Lung (tissue), 12 donors: ENCODE data around the gene RALGAPA1. TPM values are rescaled to one million over a fixed set of nuclear protein-coding genes. Genes with fewer than 3 reads are reported as not detected.
"Not testable (repeated sequence)": the region's sequence is repeated elsewhere in the genome, so short reads cannot be mapped to it uniquely, and the experiment has no call there.

Experiments used
- ATAC-seq: fragments of 200-7000 bp; cut with Tn5 transposase; one replicate; pipeline ENCODE4 v1.9.1; 2020; ENCODE audit warnings: moderate number of reproducible peaks; ENCODE audit not compliant: insufficient read depth, low FRiP score
- DNase-seq, 3 donors: peaks; one replicate each; pipeline ENCODE4 v3.0.0-alpha.2; 2013 to 2017
- H3K27ac ChIP-seq, 2 donors: one replicate each; pipeline ENCODE4 v1.5.1; 2013; ENCODE audit warnings: mild to moderate bottlenecking in 2 of 2, moderate library complexity in 2 of 2, control low read depth in 1 of 2, inconsistent platforms in 1 of 2, low read depth in 1 of 2, low read length in 1 of 2
- H3K27me3 ChIP-seq, 3 donors: one replicate each; pipeline ENCODE4 v1.5.1; 2013; ENCODE audit warnings: low read length in 2 of 3; ENCODE audit not compliant: control insufficient read depth in 3 of 3, insufficient read depth in 3 of 3
- H3K36me3 ChIP-seq, 4 donors: one replicate each; pipeline ENCODE4 v1.5.1; 2013; ENCODE audit warnings: low read length in 4 of 4, mild to moderate bottlenecking in 1 of 4, moderate library complexity in 1 of 4; ENCODE audit not compliant: control insufficient read depth in 4 of 4, insufficient read depth in 4 of 4
- H3K4me1 ChIP-seq, 5 donors: one replicate each; pipeline ENCODE4 v1.5.1; 2013; ENCODE audit warnings: low read length in 5 of 5, mild to moderate bottlenecking in 2 of 5, moderate library complexity in 1 of 5; ENCODE audit not compliant: control insufficient read depth in 5 of 5, insufficient read depth in 5 of 5
- H3K4me3 ChIP-seq: one replicate; pipeline ENCODE4 v1.5.1; 2013; ENCODE audit warnings: mild to moderate bottlenecking, control low read depth, moderate library complexity
- H3K9ac ChIP-seq, 2 donors: one replicate each; pipeline ENCODE4 v1.5.1; 2013; ENCODE audit warnings: low read length in 2 of 2, control low read depth in 1 of 2; ENCODE audit not compliant: insufficient read depth in 1 of 2
- H3K9me3 ChIP-seq, 4 donors: one replicate each; pipeline ENCODE4 v1.5.1; 2013; ENCODE audit warnings: low read length in 3 of 4, mild to moderate bottlenecking in 1 of 4, moderate library complexity in 1 of 4; ENCODE audit not compliant: control insufficient read depth in 4 of 4, insufficient read depth in 3 of 4
- WGBS, 2 donors: extraction: QIAGEN DNeasy Blood & Tissue Kit; methylation state at CpG; one replicate each; pipeline ENCODE4 v1.1.7; 2013; 5-methylcytosine and 5-hydroxymethylcytosine counted together
- polyA plus RNA-seq, 2 donors: library from polyadenylated mRNA; stranded (reverse); fragments of 200-250 nt; gene quantifications; one replicate each; pipeline ENCODE4 v1.2.1, GENCODE V29; 2013
- total RNA-seq, 2 donors: library from RNA; depleted of rRNA in 1 of 2; stranded (reverse); fragments of >200 nt in 1 of 2; gene quantifications; one replicate each; pipeline ENCODE4 v1.2.1, GENCODE V29; 2014 to 2021
- TF ChIP-seq, protein P1 (sequence below): IDR thresholded peaks from 2 replicates; pipeline ENCODE4 v1.5.1; 2012; ENCODE audit warnings: mild to moderate bottlenecking; ENCODE audit errors: control extremely low read depth, extremely low read depth
- donor health status: control.
- donor health status: control.
- donor health status: Bipolar disorder and iron deficiency.
- donor health status: healthy.
- donor health status: DM: yes; HTN: yes; CAD: no.

RALGAPA1 gene
- total and polyA plus RNA-seq, 4 donors = 9.4 to 188 (median 44.9) TPM

DNA sequence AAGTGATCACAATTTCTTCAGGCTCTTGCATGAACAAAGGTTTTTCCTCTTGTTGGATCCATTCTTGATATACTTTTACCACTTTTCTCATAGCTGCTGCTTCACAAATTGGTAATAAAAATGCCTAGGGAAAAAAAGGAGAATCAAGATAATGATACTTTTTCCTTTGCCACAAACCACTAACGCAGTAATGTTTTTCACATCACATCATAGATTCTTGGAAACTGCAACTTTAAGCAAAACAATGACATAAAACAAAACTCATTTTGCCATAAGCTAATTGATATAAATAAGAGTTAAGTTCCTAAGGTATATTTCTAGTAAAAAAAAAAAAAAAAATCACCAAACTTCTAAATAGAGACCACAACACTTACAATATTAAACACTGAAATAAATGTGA lies 66.7 kb downstream of the RALGAPA1 start:
- Histone ChIP-seq H3K4me1 (peaks cover 0 to 3% (median 0%) of the 10 kb centered on the region in 5 donors), H3K9me3 (no peaks in the 10 kb centered on the region), H3K4me3 (no peak overlapping the region), H3K36me3 (peaks cover 0 to 10% (median 5%) of the 10 kb centered on the region in 4 donors), H3K9ac (no peak overlapping the region), H3K27me3 (no peaks in the 10 kb centered on the region), H3K27ac (no peak overlapping the region)
- 96% methylated on average over 1 of the region's 1 CpG for WGBS, 2 donors
- no peak for ATAC-seq
- TF ChIP-seq, protein P1, sequence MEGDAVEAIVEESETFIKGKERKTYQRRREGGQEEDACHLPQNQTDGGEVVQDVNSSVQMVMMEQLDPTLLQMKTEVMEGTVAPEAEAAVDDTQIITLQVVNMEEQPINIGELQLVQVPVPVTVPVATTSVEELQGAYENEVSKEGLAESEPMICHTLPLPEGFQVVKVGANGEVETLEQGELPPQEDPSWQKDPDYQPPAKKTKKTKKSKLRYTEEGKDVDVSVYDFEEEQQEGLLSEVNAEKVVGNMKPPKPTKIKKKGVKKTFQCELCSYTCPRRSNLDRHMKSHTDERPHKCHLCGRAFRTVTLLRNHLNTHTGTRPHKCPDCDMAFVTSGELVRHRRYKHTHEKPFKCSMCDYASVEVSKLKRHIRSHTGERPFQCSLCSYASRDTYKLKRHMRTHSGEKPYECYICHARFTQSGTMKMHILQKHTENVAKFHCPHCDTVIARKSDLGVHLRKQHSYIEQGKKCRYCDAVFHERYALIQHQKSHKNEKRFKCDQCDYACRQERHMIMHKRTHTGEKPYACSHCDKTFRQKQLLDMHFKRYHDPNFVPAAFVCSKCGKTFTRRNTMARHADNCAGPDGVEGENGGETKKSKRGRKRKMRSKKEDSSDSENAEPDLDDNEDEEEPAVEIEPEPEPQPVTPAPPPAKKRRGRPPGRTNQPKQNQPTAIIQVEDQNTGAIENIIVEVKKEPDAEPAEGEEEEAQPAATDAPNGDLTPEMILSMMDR = no peak
- DNase-seq = no peak

DNA sequence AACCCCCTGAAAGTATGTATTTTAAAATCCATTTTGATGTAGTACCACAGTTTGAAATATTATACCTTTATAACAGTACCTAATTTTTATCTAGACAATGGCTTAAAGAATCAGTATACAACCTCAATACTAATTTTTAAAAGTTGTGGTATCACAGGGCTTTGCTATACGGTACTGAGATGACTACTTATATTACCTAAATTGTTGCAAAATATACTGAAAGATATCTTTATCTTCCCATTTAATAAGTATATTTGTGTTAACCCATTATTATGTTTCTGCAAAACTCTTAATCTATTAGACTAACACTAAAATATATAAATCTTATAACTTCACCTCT lies 67.1 kb downstream of the RALGAPA1 start:
- DNase-seq (no peak), ATAC-seq (no peak)
- TF ChIP-seq, protein P1 = no peak
- Histone ChIP-seq H3K9me3 (no peaks in the 10 kb centered on the region), H3K4me3 (no peak overlapping the region), H3K27me3 (no peaks in the 10 kb centered on the region), H3K9ac (no peak overlapping the region), H3K36me3 (peaks cover 0 to 10% (median 6%) of the 10 kb centered on the region in 4 donors), H3K27ac (no peak overlapping the region), H3K4me1 (no peaks in the 10 kb centered on the region)
- WGBS, 2 donors = 93% methylated on average over 1 of the region's 1 CpG

DNA sequence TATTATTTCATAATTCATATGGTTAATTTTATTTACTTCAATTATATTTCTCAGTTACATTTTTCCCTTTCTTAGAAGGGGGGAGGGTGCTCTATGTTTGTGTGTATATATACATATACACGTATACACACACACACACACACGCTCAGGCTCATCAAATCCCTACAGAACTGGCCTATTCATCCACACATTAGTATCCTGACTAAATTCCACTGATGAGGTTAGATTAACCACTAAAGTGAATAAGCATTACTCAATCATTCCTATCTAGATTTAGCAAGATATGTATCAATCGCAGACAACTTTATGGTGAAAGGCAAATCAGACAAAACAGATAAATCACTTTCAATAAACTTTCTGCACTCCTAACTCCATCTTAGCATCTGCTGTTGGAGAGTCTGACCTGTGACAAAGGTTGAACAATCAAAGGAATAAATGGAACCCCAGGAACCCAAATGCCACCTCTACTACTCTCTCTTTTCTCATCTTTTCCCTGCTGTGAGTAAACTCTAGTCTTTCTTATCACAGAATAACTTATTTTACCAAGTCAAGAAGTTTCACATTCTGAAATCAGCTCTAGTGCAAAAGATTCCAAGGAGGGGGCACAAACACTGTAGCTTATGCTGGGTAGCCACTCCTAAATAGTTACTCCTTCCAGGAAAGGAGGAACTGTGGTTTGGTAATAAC lies 67.6 kb downstream of the RALGAPA1 start:
- no peak overlapping the region for H3K27ac ChIP-seq
- ATAC-seq (no peak), DNase-seq (no peak)
- H3K27me3 ChIP-seq = no peaks in the 10 kb centered on the region
- no peak overlapping the region for H3K9ac ChIP-seq
- no peaks in the 10 kb centered on the region for H3K9me3 ChIP-seq
- no peak overlapping the region for H3K4me3 ChIP-seq
- 92 to 97% methylated on average over 3 of the region's 3 CpGs for WGBS, 2 donors
- TF ChIP-seq, protein P1 = no peak
- peaks cover 0 to 10% (median 6%) of the 10 kb centered on the region in 4 donors for H3K36me3 ChIP-seq
- H3K4me1 ChIP-seq = no peaks in the 10 kb centered on the region

DNA sequence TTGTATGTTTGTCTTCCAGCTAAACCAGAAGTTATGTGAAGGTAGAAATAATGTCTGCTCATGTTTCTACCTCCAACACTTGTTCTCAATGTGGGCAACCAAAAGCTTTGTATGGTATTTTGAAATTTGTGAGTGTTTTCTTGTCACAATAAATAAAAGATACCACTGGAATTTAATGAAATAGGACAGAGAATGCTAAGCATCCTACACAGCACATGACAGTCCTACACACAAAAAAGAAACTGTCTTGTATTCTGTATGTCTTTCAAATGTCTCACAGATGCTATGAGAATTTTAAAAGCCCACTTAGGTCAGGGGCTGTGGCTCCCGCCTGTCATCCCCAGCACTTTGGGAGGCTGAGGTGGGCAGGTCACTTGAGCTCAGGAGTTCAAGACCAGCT lies 68.9 kb downstream of the RALGAPA1 start:
- 94 to 95% methylated on average over 1 of the region's 1 CpG for WGBS, 2 donors
- no peak overlapping the region for H3K9ac ChIP-seq

DNA sequence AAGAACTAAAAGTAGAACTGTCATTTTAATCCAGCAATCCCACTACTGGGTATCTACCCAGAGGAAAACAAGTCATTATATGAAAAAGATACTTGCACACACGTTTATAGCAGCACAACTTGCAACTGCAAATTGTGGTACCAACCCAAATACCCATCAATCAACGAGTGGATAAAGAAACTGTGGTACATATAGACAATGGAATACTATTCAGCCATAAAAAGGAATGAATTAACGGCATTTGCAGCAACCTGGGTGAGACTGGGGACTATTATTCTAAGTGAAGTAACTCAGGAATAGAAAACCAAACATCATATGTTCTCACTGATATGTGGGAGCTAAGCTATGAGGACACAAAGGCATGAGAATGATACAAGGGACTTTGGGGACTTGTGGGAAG lies 73.9 kb downstream of the RALGAPA1 start:
- H3K27ac ChIP-seq, ATAC-seq, H3K4me3 ChIP-seq, DNase-seq, H3K9me3 ChIP-seq, H3K4me1 ChIP-seq, H3K27me3 ChIP-seq, H3K9ac ChIP-seq: not testable (repeated sequence)
- WGBS, 2 donors = 94 to 97% methylated on average over 3 of the region's 3 CpGs
- H3K36me3 ChIP-seq = peaks cover 3 to 11% (median 4%) of the 10 kb centered on the region in 4 donors

More for the DNA sequence above, 68.9 kb downstream of the RALGAPA1 start:
- peaks cover 1 to 15% (median 6%) of the 10 kb centered on the region in 4 donors for H3K36me3 ChIP-seq
- no peak overlapping the region for H3K27ac ChIP-seq
- no peaks in the 10 kb centered on the region for H3K4me1 ChIP-seq
- no peaks in the 10 kb centered on the region for H3K27me3 ChIP-seq
- ATAC-seq = no peak
- no peak for DNase-seq
- no peaks in the 10 kb centered on the region for H3K9me3 ChIP-seq
- no peak overlapping the region for H3K4me3 ChIP-seq
- TF ChIP-seq, protein P1 = no peak
